ENCODE data around the gene LCNL1.

LCNL1 gene

GRCh38 chr9:137017791-137018497 is 35.2 kb downstream of the LCNL1 start:
- Mint-ChIP-seq H3K27me3 (ENCODE audit: low read depth) (no peaks in the 10 kb centered on the region), H3K36me3 (ENCODE audit: low read depth) (peaks cover 8% of the 10 kb centered on the region), H3K4me3 (no peak overlapping the region), H3K9me3 (no peaks in the 10 kb centered on the region), H3K27ac (no peak overlapping the region), H3K4me1 (no peaks in the 10 kb centered on the region)
- no peak for TF ChIP-seq CTCF (IDR thresholded peaks at IDR 0.05; ENCODE audit: unreplicated experiment in 3 of 3)

- Mint-ChIP-seq H3K36me3 (ENCODE audit: low read depth) (peaks cover 8% of the 10 kb centered on the region), H3K4me3 (no peak overlapping the region), H3K27me3 (ENCODE audit: low read depth) (no peaks in the 10 kb centered on the region), H3K9me3 (no peaks in the 10 kb centered on the region), H3K4me1 (no peaks in the 10 kb centered on the region), H3K27ac (no peak overlapping the region)
- no peak for TF ChIP-seq CTCF (IDR thresholded peaks at IDR 0.05; ENCODE audit: unreplicated experiment in 3 of 3)
Observed at GRCh38 chr9:137018761-137019559, 36.2 kb downstream of the LCNL1 start.

- no peaks in the 10 kb centered on the region for H3K4me1 Mint-ChIP-seq
- TF ChIP-seq CTCF (IDR thresholded peaks at IDR 0.05; ENCODE audit: unreplicated experiment in 3 of 3): no peak
- peaks cover 8% of the 10 kb centered on the region for H3K36me3 Mint-ChIP-seq (ENCODE audit: low read depth)
- H3K27ac Mint-ChIP-seq: no peak overlapping the region
- H3K9me3 Mint-ChIP-seq: no peaks in the 10 kb centered on the region
- no peak overlapping the region for H3K4me3 Mint-ChIP-seq
- no peaks in the 10 kb centered on the region for H3K27me3 Mint-ChIP-seq (ENCODE audit: low read depth)
Observed at GRCh38 chr9:137019891-137020683, 37.3 kb downstream of the LCNL1 start.

- Mint-ChIP-seq H3K27me3 (ENCODE audit: low read depth) (no peaks in the 10 kb centered on the region), H3K36me3 (ENCODE audit: low read depth) (peaks cover 5% of the 10 kb centered on the region), H3K4me3 (no peak overlapping the region), H3K4me1 (no peaks in the 10 kb centered on the region), H3K9me3 (no peaks in the 10 kb centered on the region), H3K27ac (no peak overlapping the region)
- no peak for TF ChIP-seq CTCF (IDR thresholded peaks at IDR 0.05; ENCODE audit: unreplicated experiment in 3 of 3)
Observed at GRCh38 chr9:137020771-137021567, 38.2 kb downstream of the LCNL1 start.

GRCh38 chr9:137021568-137021978 is 38.8 kb downstream of the LCNL1 start:
- no peaks in the 10 kb centered on the region for H3K4me1 Mint-ChIP-seq
- no peaks in the 10 kb centered on the region for H3K9me3 Mint-ChIP-seq

More at GRCh38 chr9:137021568-137021978, 38.8 kb downstream of the LCNL1 start:
- Mint-ChIP-seq H3K36me3 (ENCODE audit: low read depth) (peaks cover 4% of the 10 kb centered on the region), H3K27ac (no peak overlapping the region), H3K27me3 (ENCODE audit: low read depth) (no peaks in the 10 kb centered on the region), H3K4me3 (no peak overlapping the region)
- TF ChIP-seq CTCF (IDR thresholded peaks at IDR 0.05; ENCODE audit: unreplicated experiment in 3 of 3): no peak
